Measurements from ENCODE around the gene STAG3.

STAG3 gene

GRCh38 chr7:100159099-100159623, 18.6 kb upstream of the STAG3 start:
- H3K4me1 ChIP-seq (ENCODE audit: control extremely low read depth in 1 of 4, control insufficient read depth in 4 of 4, insufficient read depth in 4 of 4, low read length in 3 of 4) = peaks cover 0 to 25% (median 21%) of the 10 kb centered on the region in 4 experiments
- ChIA-PET POLR2A (no interaction called here), CTCF (interaction anchor here (1.2 to 1.5 kb wide), 3 partner anchors 9 to 28 kb away, joined by 3 to 4 read pairs (median 3); partner anchors contain the start of gene GAL3ST4)
- peak in 1 of 3 donors; percentile 43 for DNase-seq
- H3K36me3 ChIP-seq (ENCODE audit: control insufficient read depth in 4 of 4, insufficient read depth in 4 of 4, low read length in 3 of 4) = peaks cover 2 to 28% (median 16%) of the 10 kb centered on the region in 4 experiments
- H3K4me3 ChIP-seq (ENCODE audit: control insufficient read depth in 1 of 7, extremely low read depth in 1 of 7, insufficient read depth in 4 of 7, low read depth in 2 of 7, low read length in 6 of 7) = peak overlapping the region; percentile 68 to 91 (median 81)
- peak overlapping the region; percentile 40 to 76 for H3K27ac ChIP-seq (ENCODE audit: insufficient read depth in 1 of 2, low read depth in 1 of 2, low read length in 2 of 2, poor library complexity in 1 of 2, severe bottlenecking in 2 of 2)
- WGBS (ENCODE audit: insufficient coverage) = 100% methylated on average over 2 of the region's 7 CpGs
- H3K27me3 ChIP-seq (replicated peaks in 2 of 5; ENCODE audit: control insufficient read depth in 4 of 5, insufficient read depth in 5 of 5, low read length in 4 of 5) = peaks cover 0 to 2% (median 0%) of the 10 kb centered on the region in 5 experiments
- no peaks in the 10 kb centered on the region for H3K9me3 ChIP-seq (ENCODE audit: control extremely low read depth in 1 of 5, control insufficient read depth in 4 of 5, insufficient read depth in 2 of 5, low read depth in 1 of 5, low read length in 4 of 5)

DNA sequence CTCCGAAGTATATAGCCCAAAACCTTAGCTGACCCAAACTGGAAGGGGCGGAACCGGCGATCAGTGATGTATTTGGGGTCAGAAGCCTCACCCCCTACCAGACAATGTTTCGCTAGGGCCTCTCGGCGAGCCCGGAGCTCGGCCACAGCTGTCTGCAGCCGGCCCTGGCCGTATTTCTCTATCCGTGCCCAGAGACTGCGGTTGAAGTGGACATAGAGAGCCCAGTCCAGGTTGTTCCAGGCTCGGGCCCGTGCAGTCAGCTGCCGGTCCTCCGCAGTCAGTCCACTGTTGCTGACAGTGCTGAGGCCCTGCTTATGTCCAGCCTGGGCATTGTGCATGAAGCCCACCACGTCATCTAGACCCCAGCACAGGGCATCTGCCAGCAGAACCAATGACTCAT, 17.7 kb upstream of the STAG3 start:
- peaks cover 0 to 2% (median 0%) of the 10 kb centered on the region in 5 experiments for H3K27me3 ChIP-seq (replicated peaks in 2 of 5; ENCODE audit: control insufficient read depth in 4 of 5, insufficient read depth in 5 of 5, low read length in 4 of 5)
- no peak overlapping the region for H3K4me3 ChIP-seq (ENCODE audit: control insufficient read depth in 1 of 7, extremely low read depth in 1 of 7, insufficient read depth in 4 of 7, low read depth in 2 of 7, low read length in 6 of 7)
- CTCF ChIA-PET = interaction anchor here (1.2 to 1.5 kb wide), 3 partner anchors 8 to 29 kb away, joined by 3 to 4 read pairs (median 3); partner anchors contain the start of gene GAL3ST4
- H3K4me1 ChIP-seq (ENCODE audit: control extremely low read depth in 1 of 4, control insufficient read depth in 4 of 4, insufficient read depth in 4 of 4, low read length in 3 of 4) = peaks cover 0 to 25% (median 21%) of the 10 kb centered on the region in 4 experiments
- no peak overlapping the region for H3K27ac ChIP-seq (ENCODE audit: insufficient read depth in 1 of 2, low read depth in 1 of 2, low read length in 2 of 2, poor library complexity in 1 of 2, severe bottlenecking in 2 of 2)
- no peak for DNase-seq
- H3K9me3 ChIP-seq (ENCODE audit: control extremely low read depth in 1 of 5, control insufficient read depth in 4 of 5, insufficient read depth in 2 of 5, low read depth in 1 of 5, low read length in 4 of 5) = no peaks in the 10 kb centered on the region
- WGBS (ENCODE audit: insufficient coverage) = 98% methylated on average over 17 of the region's 18 CpGs
- POLR2A ChIA-PET = no interaction called here
- peaks cover 2 to 19% (median 9%) of the 10 kb centered on the region in 4 experiments for H3K36me3 ChIP-seq (ENCODE audit: control insufficient read depth in 4 of 4, insufficient read depth in 4 of 4, low read length in 3 of 4)

DNA sequence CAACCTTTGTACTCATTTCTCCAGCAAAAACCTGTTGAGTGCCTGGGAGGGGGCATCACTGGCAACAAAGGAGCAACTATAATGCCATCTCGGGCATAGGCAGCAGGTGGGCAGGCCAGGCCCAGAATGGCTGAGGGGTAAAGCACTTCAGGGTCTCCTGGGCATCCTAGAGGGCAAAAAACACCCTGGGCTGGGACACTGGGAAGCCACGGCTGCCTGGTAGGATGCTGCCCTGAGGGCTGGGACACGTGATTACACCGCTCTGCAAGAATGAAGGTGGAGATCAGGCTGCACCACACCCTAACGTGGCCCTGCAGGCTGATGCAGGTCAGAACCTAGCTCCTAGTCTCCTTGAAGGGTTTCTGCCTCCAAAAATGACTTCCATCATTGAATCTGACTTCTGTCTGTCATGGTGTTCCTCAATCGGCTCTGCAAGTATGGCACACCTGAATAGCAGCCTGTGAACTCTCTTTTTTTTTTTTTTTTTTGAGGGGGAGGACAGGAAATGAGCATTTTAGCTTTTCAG, 14.6 kb upstream of the STAG3 start:
- ChIA-PET CTCF (interaction anchor here (1.1 kb wide), 1 partner anchor 16 kb away, joined by 3 read pairs; no protein-coding TSS in a partner anchor), POLR2A (no interaction called here)
- Histone ChIP-seq H3K9me3 (ENCODE audit: control extremely low read depth in 1 of 5, control insufficient read depth in 4 of 5, insufficient read depth in 2 of 5, low read depth in 1 of 5, low read length in 4 of 5) (no peaks in the 10 kb centered on the region), H3K36me3 (ENCODE audit: control insufficient read depth in 4 of 4, insufficient read depth in 4 of 4, low read length in 3 of 4) (no peaks in the 10 kb centered on the region), H3K27me3 (replicated peaks in 2 of 5; ENCODE audit: control insufficient read depth in 4 of 5, insufficient read depth in 5 of 5, low read length in 4 of 5) (peaks cover 0 to 16% (median 14%) of the 10 kb centered on the region in 5 experiments), H3K4me1 (ENCODE audit: control extremely low read depth in 1 of 4, control insufficient read depth in 4 of 4, insufficient read depth in 4 of 4, low read length in 3 of 4) (peaks cover 0 to 24% (median 20%) of the 10 kb centered on the region in 4 experiments), H3K27ac (ENCODE audit: insufficient read depth in 1 of 2, low read depth in 1 of 2, low read length in 2 of 2, poor library complexity in 1 of 2, severe bottlenecking in 2 of 2) (no peak overlapping the region), H3K4me3 (ENCODE audit: control insufficient read depth in 1 of 7, extremely low read depth in 1 of 7, insufficient read depth in 4 of 7, low read depth in 2 of 7, low read length in 6 of 7) (no peak overlapping the region)
- 95% methylated on average over 5 of the region's 6 CpGs for WGBS (ENCODE audit: insufficient coverage)
- DNase-seq = no peak

DNA sequence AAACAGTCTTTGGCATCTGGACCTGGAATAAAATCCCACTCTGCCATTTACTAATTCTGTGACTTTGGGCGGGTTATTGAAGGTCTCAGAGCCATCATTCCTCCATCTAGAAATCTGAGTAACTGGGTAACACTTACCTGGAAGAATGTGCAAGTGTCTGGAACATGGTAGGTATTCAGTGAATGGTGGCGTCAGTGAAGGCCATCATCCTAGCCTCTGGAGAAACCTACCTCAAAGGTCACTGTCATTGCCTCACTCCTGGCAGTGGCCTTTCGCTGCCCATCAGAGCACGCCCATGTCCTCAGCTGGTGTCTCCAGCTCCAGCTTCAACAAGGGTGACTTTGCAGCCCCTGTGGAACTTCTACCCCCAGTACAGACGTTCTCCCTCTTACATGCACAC, 13.8 kb upstream of the STAG3 start:
- peaks cover 0 to 31% (median 28%) of the 10 kb centered on the region in 4 experiments for H3K4me1 ChIP-seq (ENCODE audit: control extremely low read depth in 1 of 4, control insufficient read depth in 4 of 4, insufficient read depth in 4 of 4, low read length in 3 of 4)
- H3K36me3 ChIP-seq (ENCODE audit: control insufficient read depth in 4 of 4, insufficient read depth in 4 of 4, low read length in 3 of 4) = no peaks in the 10 kb centered on the region
- no peak for DNase-seq
- no peak overlapping the region for H3K4me3 ChIP-seq (ENCODE audit: control insufficient read depth in 1 of 7, extremely low read depth in 1 of 7, insufficient read depth in 4 of 7, low read depth in 2 of 7, low read length in 6 of 7)
- no peaks in the 10 kb centered on the region for H3K9me3 ChIP-seq (ENCODE audit: control extremely low read depth in 1 of 5, control insufficient read depth in 4 of 5, insufficient read depth in 2 of 5, low read depth in 1 of 5, low read length in 4 of 5)
- H3K27ac ChIP-seq (ENCODE audit: insufficient read depth in 1 of 2, low read depth in 1 of 2, low read length in 2 of 2, poor library complexity in 1 of 2, severe bottlenecking in 2 of 2) = no peak overlapping the region
- CTCF ChIA-PET = no interaction called here
- POLR2A ChIA-PET = no interaction called here
- WGBS (ENCODE audit: insufficient coverage) = 100% methylated on average over 3 of the region's 5 CpGs
- H3K27me3 ChIP-seq (replicated peaks in 2 of 5; ENCODE audit: control insufficient read depth in 4 of 5, insufficient read depth in 5 of 5, low read length in 4 of 5) = peaks cover 0 to 24% (median 14%) of the 10 kb centered on the region in 5 experiments

DNA sequence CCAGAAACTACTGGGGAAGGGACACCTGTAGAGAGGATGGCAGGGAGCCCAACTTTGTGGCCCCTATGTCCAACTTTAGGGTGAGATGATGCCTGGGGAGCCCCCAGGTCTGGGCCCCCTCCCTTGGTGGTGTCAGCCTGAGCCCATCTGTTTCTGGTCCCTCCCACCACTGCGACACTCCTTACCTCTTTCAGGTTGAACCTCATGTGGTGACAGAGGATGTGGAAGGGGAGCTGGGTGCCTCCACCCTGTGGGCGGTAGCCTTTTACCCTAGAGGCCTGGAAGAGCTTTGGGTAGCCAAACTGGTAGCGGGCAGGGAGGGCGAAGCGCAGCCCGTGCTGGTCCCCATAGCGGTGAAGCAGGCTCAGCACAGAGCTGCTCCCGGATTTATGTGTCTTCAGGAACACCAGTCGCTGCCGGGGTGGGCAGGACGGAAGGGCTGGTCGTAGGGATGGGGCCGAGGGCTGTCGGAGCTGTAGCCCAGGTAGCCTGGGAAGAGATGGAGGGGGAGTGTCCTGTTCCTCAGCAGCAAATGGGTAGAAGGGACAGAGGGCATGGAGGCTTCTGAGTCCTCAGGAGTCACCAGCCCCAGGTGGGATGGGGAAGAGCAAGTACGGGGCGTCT, 11.3 kb upstream of the STAG3 start:
- ChIA-PET POLR2A (interaction anchor here (0.7 kb wide), 1 partner anchor 169 kb away, joined by 4 read pairs; no protein-coding TSS in a partner anchor), CTCF (interaction anchor here (0.8 to 2.7 kb wide), 7 partner anchors 9 to 56 kb away, joined by 3 to 12 read pairs (median 3); no protein-coding TSS in a partner anchor)
- H3K4me3 ChIP-seq (ENCODE audit: control insufficient read depth in 1 of 7, extremely low read depth in 1 of 7, insufficient read depth in 4 of 7, low read depth in 2 of 7, low read length in 6 of 7) = no peak overlapping the region
- WGBS (ENCODE audit: insufficient coverage) = 63% methylated on average over 15 of the region's 16 CpGs
- no peak for DNase-seq
- H3K9me3 ChIP-seq (ENCODE audit: control extremely low read depth in 1 of 5, control insufficient read depth in 4 of 5, insufficient read depth in 2 of 5, low read depth in 1 of 5, low read length in 4 of 5) = no peaks in the 10 kb centered on the region
- H3K36me3 ChIP-seq (ENCODE audit: control insufficient read depth in 4 of 4, insufficient read depth in 4 of 4, low read length in 3 of 4) = no peaks in the 10 kb centered on the region
- no peak overlapping the region for H3K27ac ChIP-seq (ENCODE audit: insufficient read depth in 1 of 2, low read depth in 1 of 2, low read length in 2 of 2, poor library complexity in 1 of 2, severe bottlenecking in 2 of 2)
- peaks cover 0 to 35% (median 30%) of the 10 kb centered on the region in 4 experiments for H3K4me1 ChIP-seq (ENCODE audit: control extremely low read depth in 1 of 4, control insufficient read depth in 4 of 4, insufficient read depth in 4 of 4, low read length in 3 of 4)
- peaks cover 0 to 42% (median 17%) of the 10 kb centered on the region in 5 experiments for H3K27me3 ChIP-seq (replicated peaks in 2 of 5; ENCODE audit: control insufficient read depth in 4 of 5, insufficient read depth in 5 of 5, low read length in 4 of 5)

GRCh38 chr7:100166970-100167911, 10.5 kb upstream of the STAG3 start:
- peaks cover 0 to 40% (median 33%) of the 10 kb centered on the region in 4 experiments for H3K4me1 ChIP-seq (ENCODE audit: control extremely low read depth in 1 of 4, control insufficient read depth in 4 of 4, insufficient read depth in 4 of 4, low read length in 3 of 4)
- POLR2A ChIA-PET = interaction anchor here (1.0 kb wide), 1 partner anchor 11 kb away, joined by 4 read pairs; no protein-coding TSS in a partner anchor
- peak in 1 of 3 donors; percentile 23 for DNase-seq
- CTCF ChIA-PET = interaction anchor here (1.1 to 2.7 kb wide), 8 partner anchors 8 to 50 kb away, joined by 3 to 12 read pairs (median 3); no protein-coding TSS in a partner anchor
- WGBS (ENCODE audit: insufficient coverage) = 12% methylated on average over 8 of the region's 14 CpGs
- H3K36me3 ChIP-seq (ENCODE audit: control insufficient read depth in 4 of 4, insufficient read depth in 4 of 4, low read length in 3 of 4) = no peaks in the 10 kb centered on the region
- H3K27ac ChIP-seq (ENCODE audit: insufficient read depth in 1 of 2, low read depth in 1 of 2, low read length in 2 of 2, poor library complexity in 1 of 2, severe bottlenecking in 2 of 2) = peak overlapping the region in 1 of 2 experiments; percentile 58
- peak overlapping the region in 4 of 7 experiments; percentile 42 to 65 (median 60) for H3K4me3 ChIP-seq (ENCODE audit: control insufficient read depth in 1 of 7, extremely low read depth in 1 of 7, insufficient read depth in 4 of 7, low read depth in 2 of 7, low read length in 6 of 7)
- peaks cover 0 to 46% (median 19%) of the 10 kb centered on the region in 5 experiments for H3K27me3 ChIP-seq (replicated peaks in 2 of 5; ENCODE audit: control insufficient read depth in 4 of 5, insufficient read depth in 5 of 5, low read length in 4 of 5)
- no peaks in the 10 kb centered on the region for H3K9me3 ChIP-seq (ENCODE audit: control extremely low read depth in 1 of 5, control insufficient read depth in 4 of 5, insufficient read depth in 2 of 5, low read depth in 1 of 5, low read length in 4 of 5)

Data from common myeloid progenitor, CD34-positive (primary cell).